Erythroblast (primary cell): ENCODE measurements around the gene MICU1.

ENCODE experiments used
- GATA1 ChIP-seq: IDR thresholded peaks from 2 replicates; pipeline ENCODE4 v1.6.1; 2011; ENCODE audit warnings: low read depth, mild to moderate bottlenecking, control low read depth, low read length, moderate library complexity
- POLR2A ChIP-seq: IDR thresholded peaks from 2 replicates; pipeline ENCODE4 v1.6.1; 2011; ENCODE audit warnings: mild to moderate bottlenecking, low read length

- TF ChIP-seq POLR2A = no peak
- TF ChIP-seq GATA1 = no peak
Observed at GRCh38 chr10:72557362-72557761, 68.5 kb downstream of the MICU1 start.
